T1000 (cell line): ENCODE results near the gene CCDC92.

Source experiments
- DNase-seq: peaks from one replicate; lab custom pipeline; 2025; ENCODE audit warnings: mixed read lengths; lab: John Stamatoyannopoulos, UW

Gene CCDC92

GRCh38 chr12:123889848-123890535 is 82.6 kb downstream of the CCDC92 start:
- no peak for DNase-seq

- no peak for DNase-seq
Measured at GRCh38 chr12:123888989-123889388, 83.6 kb downstream of the CCDC92 start.

GRCh38 chr12:123886931-123887582 is 85.6 kb downstream of the CCDC92 start:
- no peak for DNase-seq

- DNase-seq: no peak
Measured at GRCh38 chr12:123886258-123886657, 86.4 kb downstream of the CCDC92 start.
